ENCODE measurements around the gene CACNA1A. TPM values are rescaled to one million over a fixed set of nuclear protein-coding genes. Genes with fewer than 3 reads are reported as not detected.
A peak's percentile ranks its signal among the peaks of the same experiment; 100 is the strongest.

The CACNA1A gene
- total RNA-seq, 1 donor from 2014 or later = 26.7 TPM

- DNase-seq (ENCODE audit: low spot score) = no peak
Measured at GRCh38 chr19:13493516-13494310, 12.6 kb downstream of the CACNA1A start.

GRCh38 chr19:13492128-13492527 lies 14.2 kb downstream of the CACNA1A start:
- DNase-seq (ENCODE audit: low spot score) = peak; percentile 22

DNA sequence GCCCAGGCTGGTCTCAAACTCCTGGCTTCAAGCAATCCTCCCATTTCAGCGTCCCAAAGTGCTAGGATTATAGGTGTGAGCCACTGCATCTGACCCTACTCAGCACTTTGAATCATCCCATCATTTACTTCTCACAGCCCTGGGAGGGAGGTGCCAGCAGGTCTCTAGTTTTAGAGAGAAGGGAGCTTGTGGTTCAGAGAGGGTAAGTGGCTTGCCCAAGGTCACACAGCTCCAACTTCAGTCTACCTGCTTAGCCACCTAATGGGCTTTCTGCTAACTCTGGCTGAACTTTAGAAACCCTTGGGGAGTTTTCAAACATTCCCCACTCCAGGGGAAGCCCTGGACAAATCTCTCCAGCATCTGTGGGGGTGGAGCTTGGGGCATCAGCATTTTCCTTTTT lies 18.3 kb downstream of the CACNA1A start:
- no peak for DNase-seq (ENCODE audit: low spot score)

DNA sequence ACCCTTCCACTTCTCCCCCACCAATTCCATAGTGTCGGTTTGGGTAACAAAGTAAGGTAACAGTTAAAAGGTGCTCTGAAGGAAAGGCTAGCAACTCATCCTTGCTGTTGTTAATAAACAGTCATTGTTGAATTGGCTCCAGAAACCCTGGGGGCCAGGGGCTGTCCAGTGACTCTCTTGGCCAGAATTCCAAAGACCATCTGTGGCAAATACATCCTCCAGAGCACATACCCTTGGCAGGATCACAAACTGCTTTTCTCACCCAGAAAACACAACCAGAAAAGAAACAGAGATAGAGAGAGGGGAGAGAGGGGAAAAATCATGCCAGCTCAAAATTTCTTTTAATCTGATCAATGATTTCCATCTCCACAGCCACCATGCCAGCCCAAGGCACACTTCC lies 22.1 kb downstream of the CACNA1A start:
- DNase-seq (ENCODE audit: low spot score) = no peak

DNA sequence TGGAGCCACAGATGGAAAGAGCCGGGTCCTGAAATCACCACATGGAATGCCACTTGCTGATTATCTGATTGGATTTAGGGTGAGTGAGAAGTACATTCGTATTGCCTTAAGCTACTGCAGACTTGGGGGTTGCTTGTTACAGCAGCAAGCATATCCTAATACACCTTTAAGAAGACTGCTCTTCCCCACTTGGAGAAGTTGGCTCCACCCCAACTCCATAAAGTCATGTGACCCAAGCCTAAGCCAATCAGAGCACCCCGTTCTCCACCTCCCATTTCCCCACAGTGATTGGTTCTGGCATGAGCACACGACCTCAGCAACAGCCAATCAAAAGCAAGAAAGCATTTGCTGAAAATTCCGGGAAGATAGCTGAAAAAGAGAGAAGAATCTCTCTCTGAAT lies 23.1 kb downstream of the CACNA1A start:
- no peak for DNase-seq (ENCODE audit: low spot score)

DNA sequence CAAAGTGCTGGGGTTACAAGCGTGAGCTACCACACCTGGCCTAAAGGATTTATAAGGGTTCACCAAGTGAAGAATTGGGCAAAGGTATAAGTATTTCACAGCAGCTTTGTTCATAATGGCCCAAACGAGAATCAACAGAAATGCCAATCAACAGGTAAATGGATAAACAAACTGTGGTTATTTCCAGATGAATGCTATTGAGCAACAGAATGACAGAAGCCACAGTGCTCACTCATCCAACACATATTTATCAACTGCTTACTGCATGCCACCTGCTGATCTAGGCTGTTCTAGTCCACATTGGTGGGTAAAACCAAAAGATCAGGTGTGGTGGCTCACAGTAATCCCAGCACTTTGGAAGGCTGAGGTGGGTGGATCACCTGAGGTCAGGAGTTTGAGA lies 27.7 kb downstream of the CACNA1A start:
- DNase-seq (ENCODE audit: low spot score) = no peak

GRCh38 chr19:13476071-13476470 lies 30.2 kb downstream of the CACNA1A start:
- DNase-seq (ENCODE audit: low spot score) = no peak

DNA sequence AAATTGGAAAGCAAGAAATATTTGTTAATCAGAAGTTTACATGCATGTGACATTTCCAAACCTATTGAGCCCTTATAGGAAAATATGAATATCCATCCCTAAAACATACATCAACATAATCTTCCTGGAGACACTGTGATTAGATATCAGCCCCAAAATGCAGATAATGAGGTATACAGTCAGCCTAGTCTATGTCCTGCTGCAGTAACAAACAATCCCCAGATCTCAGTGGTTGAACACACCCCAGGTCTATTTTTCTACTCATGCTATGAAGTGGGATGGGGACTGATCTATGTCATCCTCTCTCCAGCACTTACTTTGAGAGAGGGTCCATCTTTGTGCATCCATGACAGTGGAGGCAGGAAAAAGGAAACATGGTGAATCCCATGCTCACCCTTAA lies 31.2 kb downstream of the CACNA1A start:
- no peak for DNase-seq (ENCODE audit: low spot score)

GRCh38 chr19:13466697-13467096 lies 39.6 kb downstream of the CACNA1A start:
- no peak for DNase-seq (ENCODE audit: low spot score)

GRCh38 chr19:13463296-13463695 lies 43.0 kb downstream of the CACNA1A start:
- peak; percentile 7 for DNase-seq (ENCODE audit: low spot score)

DNA sequence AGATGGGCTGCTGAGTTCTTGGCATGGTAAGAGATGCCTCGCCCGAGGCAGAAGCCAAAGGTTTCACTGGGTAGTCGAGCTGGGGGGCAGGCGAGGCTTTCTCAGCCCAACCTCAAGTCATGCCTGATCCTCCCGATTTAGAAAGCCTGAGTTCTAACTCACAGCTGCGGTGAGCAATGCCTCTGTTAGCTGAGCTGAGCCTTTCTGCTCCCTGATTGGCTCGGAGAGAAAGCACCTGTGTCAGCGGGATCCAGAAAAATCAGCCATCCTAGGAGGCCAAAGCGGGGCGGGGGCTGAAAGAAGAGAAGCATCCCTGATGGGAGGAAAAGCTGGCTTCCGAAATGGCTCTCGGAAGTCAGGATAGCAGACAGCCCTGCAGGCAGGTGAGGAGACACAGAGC lies 44.7 kb downstream of the CACNA1A start:
- DNase-seq (ENCODE audit: low spot score) = no peak

- DNase-seq (ENCODE audit: low spot score) = no peak
Measured at GRCh38 chr19:13460045-13460444, 46.2 kb downstream of the CACNA1A start.

GRCh38 chr19:13459351-13459750 lies 46.9 kb downstream of the CACNA1A start:
- no peak for DNase-seq (ENCODE audit: low spot score)

DNA sequence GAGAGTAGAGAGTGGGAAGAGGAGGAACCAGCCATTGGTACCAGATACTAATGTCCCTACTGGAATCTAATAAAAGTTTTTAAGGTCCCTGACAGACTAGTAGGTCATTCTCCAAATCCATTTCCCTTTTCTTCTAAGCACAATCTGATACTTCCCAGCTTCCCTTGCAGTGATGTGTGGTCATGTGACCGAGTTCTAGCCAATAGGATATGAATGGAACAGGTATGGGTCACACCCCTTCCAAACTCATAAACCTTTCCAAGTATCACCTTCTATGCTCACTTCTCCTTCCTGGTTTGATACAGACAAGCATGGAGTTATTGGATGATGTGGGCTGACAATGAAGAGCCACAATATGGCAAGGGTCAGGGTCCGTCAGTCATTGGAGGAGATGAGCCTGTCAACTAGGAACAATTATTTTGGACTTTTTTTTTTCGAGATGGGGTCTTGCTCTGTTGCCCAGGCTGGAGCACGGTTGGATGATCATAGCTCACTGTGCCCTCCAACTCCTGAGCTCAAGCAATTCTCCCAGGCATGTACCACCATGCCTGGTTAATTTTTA lies 54.8 kb downstream of the CACNA1A start:
- no peak for DNase-seq (ENCODE audit: low spot score)

DNA sequence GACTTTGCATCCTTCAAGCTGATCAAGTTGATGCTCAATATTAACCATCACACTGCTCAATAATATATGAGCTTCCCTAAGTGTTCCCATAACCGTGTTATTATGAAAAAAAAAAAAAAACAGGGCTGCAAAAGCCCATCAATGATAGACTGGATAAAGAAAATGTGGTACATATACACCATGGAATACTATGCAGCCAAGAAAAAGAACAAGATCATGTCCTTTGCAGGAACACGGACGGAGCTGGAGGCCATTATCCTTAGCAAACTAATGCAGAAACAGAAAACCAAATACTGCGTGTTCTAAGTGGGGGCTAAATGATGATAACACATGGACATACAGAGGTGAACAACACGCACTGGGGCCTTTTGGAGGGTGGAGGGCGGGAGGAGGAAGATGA lies 58.3 kb downstream of the CACNA1A start:
- no peak for DNase-seq (ENCODE audit: low spot score)

DNA sequence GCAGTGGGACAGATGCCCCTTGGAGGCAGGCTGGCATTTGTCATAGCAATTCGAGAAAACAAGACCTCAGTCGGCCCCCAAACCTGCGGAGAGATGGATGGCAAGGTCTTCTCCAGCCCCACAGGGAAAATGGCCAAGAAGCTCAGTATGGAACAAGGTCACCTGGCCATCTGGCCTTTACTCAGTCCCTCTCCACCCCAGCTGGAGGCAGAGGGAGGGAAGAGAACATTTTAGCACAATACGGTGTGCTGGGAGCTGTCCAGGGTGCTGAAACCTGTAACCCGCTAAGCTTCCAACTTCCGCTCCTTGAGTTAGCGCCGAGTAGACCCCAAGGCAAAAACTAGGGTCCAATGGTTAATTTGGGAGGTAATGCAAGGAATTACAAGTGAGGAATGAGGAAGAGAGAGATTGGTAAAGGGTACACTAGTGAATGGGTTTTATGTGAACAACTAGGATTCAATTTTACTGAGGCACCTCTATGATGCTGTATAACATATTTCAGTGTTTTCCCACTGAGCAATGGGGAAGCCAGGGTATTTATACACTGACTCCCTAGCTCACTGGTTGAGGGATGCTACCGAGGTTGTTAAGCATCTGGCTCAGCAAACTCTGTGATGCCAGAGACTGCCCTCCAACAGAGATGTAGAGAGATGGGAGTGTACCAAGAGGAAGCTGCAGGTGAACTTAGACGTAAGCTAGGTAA lies 64.3 kb downstream of the CACNA1A start:
- peak; percentile 48 for DNase-seq (ENCODE audit: low spot score)

GRCh38 chr19:13437919-13438618 lies 68.2 kb downstream of the CACNA1A start:
- no peak for DNase-seq (ENCODE audit: low spot score)

- DNase-seq (ENCODE audit: low spot score) = no peak
Measured at GRCh38 chr19:13436352-13436751, 69.9 kb downstream of the CACNA1A start.

DNA sequence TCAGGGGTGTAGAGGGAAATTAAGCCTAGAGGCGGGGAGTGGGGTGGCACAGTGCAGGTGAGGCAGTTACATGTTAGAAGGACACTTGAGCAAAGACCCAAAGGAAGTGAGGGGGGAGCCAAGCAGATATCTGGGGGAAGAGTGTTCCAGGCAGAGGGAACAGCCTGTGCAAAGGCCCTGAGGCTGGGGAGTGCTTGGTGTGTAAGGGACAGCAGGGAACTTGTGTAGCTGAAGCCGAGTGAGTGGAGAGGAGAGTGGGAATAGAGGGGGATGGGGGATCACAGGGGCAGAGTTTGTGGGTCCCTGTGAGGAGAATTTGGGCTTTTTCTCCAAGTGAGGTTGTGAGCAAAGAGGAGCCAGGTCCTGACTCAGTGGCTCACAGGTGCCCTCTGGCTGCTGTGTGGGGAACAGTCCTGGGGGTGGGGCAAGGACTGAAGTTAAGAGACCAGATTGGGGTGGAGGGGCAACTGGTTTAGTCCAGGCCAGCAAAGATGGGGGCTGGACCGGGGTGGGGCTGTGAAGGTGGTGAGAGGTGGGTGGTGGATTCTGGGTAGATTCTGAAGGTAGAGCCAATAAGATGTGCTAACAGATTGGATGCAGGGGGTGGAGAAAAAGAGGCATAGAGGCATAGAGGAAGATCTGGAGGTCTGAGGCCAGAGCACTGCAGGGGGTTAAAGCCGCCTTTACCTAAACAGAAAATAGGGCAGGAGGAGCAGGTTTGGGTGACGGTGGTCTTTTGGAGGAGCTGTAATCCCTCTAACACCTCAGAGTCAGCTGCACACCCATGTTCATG lies 75.3 kb downstream of the CACNA1A start:
- DNase-seq (ENCODE audit: low spot score) = peak; percentile 11

DNA sequence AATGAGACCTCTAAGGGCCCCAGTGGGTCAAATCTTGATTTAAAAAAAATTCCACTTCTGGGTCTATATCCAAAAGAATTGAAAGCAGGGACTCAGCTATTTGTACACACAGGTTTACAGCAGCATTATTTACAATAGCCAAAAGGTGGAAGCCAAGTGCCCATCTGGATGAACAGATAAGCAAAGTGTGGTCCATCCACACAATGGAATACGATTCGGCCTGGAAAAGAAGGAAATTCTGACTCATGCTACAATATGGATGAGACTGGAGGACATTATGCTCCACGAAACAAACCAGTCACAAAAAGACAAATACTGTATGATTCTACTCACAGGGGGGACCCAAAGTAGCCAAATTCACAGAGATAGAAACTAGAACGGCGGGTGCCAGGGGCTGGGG lies 76.7 kb downstream of the CACNA1A start:
- no peak for DNase-seq (ENCODE audit: low spot score)

DNA sequence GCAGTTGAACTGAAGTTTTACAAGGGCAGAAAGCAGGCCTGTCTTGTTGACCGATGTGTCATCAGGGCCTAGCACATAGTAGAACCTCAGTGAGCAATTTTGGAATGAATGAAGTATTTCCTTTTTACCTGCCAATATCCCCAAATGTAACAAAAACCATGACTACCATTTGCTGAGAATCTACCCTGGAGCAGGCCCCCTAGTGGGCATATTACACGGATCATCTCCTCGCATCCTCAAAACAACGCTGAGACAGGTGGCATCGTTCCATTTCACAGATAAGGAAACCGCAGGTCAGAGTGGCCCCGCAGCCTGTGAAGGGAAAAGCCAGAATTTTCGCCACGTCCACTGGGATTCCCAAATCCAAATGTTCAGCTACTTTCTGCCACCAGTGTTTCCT lies 77.9 kb downstream of the CACNA1A start:
- no peak for DNase-seq (ENCODE audit: low spot score)

Measured in umbilical cord (tissue), 2 donors.